ENCODE data around the gene TRAPPC14. TPM values are rescaled to one million over a fixed set of nuclear protein-coding genes. Genes with fewer than 3 reads are reported as not detected.

TRAPPC14 gene
- total and polyA plus RNA-seq, 9 of the 15 experiments (the other 6 are each of a cell fraction or from before 2014, with no cell fraction given): 0.42 to 45.9 (median 18.2) TPM

- TF ChIP-seq ATF6 (CRISPR knock-in tag; IDR thresholded peaks at IDR 0.05) (no peak), KDM1A (IDR thresholded peaks at IDR 0.05) (no peak), USF2 (CRISPR knock-in tag; IDR thresholded peaks at IDR 0.05) (no peak), ZBTB40 (IDR thresholded peaks at IDR 0.05) (0 out of 2 replicates have a peak, but pooled peaks have one; percentile 51), ZBTB40 (CRISPR knock-in tag; IDR thresholded peaks at IDR 0.05) (no peak), NELFE (IDR thresholded peaks at IDR 0.05; ENCODE audit: insufficient read depth, insufficient read length) (no peak), NKRF (IDR thresholded peaks at IDR 0.05; ENCODE audit: borderline replicate concordance) (no peak), CREB1 (IDR thresholded peaks at IDR 0.05) (no peak), CREB1 (CRISPR knock-in tag; IDR thresholded peaks at IDR 0.05) (no peak), ZNF121 (CRISPR knock-in tag; conservative IDR thresholded peaks at IDR 0.05) (no peak), ZNF124 (CRISPR knock-in tag; IDR thresholded peaks at IDR 0.05) (no peak)
- TF ChIP-seq, protein P1, sequence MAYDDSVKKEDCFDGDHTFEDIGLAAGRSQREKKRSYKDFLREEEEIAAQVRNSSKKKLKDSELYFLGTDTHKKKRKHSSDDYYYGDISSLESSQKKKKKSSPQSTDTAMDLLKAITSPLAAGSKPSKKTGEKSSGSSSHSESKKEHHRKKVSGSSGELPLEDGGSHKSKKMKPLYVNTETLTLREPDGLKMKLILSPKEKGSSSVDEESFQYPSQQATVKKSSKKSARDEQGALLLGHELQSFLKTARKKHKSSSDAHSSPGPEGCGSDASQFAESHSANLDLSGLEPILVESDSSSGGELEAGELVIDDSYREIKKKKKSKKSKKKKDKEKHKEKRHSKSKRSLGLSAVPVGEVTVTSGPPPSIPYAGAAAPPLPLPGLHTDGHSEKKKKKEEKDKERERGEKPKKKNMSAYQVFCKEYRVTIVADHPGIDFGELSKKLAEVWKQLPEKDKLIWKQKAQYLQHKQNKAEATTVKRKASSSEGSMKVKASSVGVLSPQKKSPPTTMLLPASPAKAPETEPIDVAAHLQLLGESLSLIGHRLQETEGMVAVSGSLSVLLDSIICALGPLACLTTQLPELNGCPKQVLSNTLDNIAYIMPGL (CRISPR knock-in tag; IDR thresholded peaks at IDR 0.05): no peak
Observed at GRCh38 chr7:100190048-100190711, 31.7 kb upstream of the TRAPPC14 start (continued).
